Measurements from ENCODE around the gene HRAS.

GRCh38 chr11:575996-576768 lies 40.8 kb upstream of the HRAS start, which contains the start of gene PHRF1:
- TF ChIP-seq EP300 (IDR thresholded peaks at IDR 0.05; ENCODE audit: borderline replicate concordance in 1 of 2, low read depth in 1 of 2, low read length in 1 of 2) (peak in 1 of 2 experiments; percentile 49; a peak in 1 of 4 replicates), REST (IDR thresholded peaks at IDR 0.05; ENCODE audit: low read depth, low read length) (0 out of 2 replicates have a peak, but pooled peaks have one; percentile 41), CTCF (IDR thresholded peaks at IDR 0.05) (no peak), CHD2 (IDR thresholded peaks at IDR 0.05; ENCODE audit: low read length, partially characterized antibody) (no peak), FOXM1 (IDR thresholded peaks at IDR 0.05; ENCODE audit: low read depth) (no peak)
